NCI-H2171 treated with DMSO at 0.1 percent for 48 hours (cell line): ENCODE data around the gene CCDC117.
"Not testable (repeated sequence)": the region's sequence is repeated elsewhere in the genome, so short reads cannot be mapped to it uniquely, and the experiment has no call there.

Source experiments
- DNase-seq: peaks from one replicate; lab custom pipeline; 2025; lab: John Stamatoyannopoulos, UW

Gene CCDC117, protein sequence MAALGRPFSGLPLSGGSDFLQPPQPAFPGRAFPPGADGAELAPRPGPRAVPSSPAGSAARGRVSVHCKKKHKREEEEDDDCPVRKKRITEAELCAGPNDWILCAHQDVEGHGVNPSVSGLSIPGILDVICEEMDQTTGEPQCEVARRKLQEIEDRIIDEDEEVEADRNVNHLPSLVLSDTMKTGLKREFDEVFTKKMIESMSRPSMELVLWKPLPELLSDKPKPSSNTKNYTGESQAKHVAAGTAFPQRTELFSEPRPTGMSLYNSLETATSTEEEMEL

DNA sequence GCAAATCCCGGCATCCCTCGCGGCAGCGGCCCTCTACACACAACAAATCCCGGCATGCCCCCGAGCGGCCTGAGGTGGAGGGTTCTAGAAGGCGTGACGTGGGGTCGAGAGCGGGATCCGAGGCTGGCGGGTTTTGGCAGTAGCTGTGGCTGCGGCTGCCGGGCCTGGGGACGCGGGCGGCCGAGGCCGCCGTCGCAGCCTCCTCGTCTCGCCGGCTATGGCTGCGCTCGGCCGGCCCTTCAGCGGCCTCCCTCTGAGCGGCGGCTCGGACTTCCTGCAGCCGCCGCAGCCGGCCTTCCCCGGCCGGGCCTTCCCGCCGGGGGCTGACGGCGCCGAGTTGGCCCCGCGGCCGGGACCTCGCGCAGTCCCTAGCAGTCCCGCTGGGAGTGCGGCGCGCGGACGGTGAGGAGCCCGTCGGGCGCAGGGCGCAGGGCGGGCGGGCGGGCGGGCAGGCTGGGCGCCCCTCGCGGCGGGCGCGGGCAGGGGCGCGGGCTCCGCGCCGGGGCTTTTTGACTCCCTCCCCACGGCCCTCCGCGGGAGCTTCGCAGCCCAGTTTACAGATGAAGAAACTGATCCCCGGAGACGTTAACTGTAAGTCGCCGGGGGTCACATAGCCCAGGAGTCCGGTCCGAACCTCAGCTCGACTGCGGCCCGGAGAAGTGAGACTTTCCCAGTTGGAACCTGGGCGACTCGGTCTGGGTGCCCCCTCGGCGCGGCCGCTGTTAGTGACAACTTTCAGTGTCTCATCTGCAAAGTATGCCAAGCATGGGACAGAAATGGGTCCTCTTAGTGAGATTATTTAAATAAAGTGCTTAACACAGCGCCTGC, at the start of gene CCDC117:
CCDC117 (plus strand) TSS at position 63 of the 828 bp plus-strand sequence; CDS start at position 218, 155 bp downstream.
- peak; percentile 96 for DNase-seq

GRCh38 chr22:28728002-28728401, 44.5 kb upstream of the CCDC117 start:
- DNase-seq = no peak

DNA sequence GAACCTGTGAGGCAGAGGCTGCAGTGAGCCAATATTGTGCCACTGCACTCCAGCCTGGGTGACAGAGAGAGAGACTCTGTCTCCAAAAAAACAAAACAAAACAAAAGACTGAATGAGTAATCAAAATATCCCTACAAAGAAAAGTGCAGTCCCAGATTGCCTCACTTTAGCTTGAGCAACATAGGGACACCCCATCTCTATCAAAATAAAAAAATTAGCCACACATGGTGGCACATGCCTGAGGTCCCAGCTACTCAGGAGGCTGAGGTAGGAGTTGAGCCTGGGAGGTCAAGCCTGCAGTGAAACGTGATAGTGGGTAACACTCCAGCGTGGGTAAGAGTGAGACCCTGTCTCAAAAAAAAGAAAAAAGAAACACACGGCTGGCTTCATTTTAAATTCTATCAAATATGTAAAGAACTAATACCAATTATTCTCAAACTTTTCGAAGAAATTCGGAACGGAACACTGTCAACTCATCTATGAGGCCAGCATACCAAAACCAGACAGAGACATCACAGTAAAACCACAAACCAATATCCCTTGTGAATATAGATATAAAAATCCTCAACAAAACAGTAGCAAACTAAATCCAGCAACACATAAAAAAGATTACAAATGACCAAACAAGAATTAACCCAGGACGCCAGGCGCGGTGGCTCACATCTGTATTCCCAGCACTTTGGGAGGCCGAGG, 43.7 kb upstream of the CCDC117 start:
- no peak for DNase-seq

GRCh38 chr22:28730179-28730578, 42.3 kb upstream of the CCDC117 start:
- no peak for DNase-seq

GRCh38 chr22:28734393-28734792, 38.1 kb upstream of the CCDC117 start:
- no peak for DNase-seq

GRCh38 chr22:28736301-28737155, 36.0 kb upstream of the CCDC117 start:
- peak; percentile 22 for DNase-seq

GRCh38 chr22:28737701-28738100, 34.8 kb upstream of the CCDC117 start:
- DNase-seq = no peak

DNA sequence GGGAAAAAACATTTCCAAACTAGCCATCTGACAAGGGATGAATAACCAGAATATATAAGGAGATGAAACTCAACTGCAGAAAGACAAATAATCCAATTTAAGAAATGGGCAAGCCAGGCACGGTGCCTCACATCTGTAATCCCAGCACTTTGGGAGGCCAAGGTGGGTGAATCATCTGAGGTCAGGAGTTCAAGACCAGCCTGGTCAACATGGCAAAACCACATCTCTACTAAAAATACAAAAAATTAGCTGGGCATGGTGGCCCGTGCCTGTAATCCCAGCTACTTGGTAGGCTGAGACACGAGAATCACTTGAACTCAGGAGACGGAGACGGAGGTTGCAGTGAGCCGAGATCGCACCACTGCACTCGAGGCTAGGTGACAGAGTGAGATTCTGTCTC, 33.6 kb upstream of the CCDC117 start:
- DNase-seq = not testable (repeated sequence)

DNA sequence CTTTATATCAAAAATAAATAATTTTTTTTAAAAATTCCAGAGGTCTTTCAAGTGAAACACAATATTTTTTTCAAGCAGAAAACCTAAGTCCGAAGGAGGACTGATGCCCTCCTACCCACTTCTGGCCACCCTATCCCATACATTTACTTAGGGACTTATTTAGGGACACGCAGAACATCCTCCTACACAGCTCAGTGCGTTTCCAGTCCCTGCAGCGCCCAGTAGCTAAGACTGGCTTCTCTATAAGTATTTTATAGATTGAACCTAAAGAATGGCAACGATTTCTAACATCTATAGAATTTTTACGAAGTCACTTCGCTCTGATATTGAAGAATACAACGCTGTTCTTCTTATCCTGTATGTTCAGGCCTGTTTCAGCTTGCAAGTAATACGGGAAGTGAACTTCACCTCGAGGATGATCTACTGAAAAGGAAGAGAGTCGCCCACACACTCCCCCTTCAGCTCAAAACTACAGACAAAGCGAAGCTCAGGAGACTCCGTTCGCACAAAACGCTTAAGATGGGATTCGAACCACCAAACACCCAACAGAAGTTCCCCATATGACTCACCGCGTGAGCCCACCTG, 31.2 kb upstream of the CCDC117 start:
- no peak for DNase-seq

DNA sequence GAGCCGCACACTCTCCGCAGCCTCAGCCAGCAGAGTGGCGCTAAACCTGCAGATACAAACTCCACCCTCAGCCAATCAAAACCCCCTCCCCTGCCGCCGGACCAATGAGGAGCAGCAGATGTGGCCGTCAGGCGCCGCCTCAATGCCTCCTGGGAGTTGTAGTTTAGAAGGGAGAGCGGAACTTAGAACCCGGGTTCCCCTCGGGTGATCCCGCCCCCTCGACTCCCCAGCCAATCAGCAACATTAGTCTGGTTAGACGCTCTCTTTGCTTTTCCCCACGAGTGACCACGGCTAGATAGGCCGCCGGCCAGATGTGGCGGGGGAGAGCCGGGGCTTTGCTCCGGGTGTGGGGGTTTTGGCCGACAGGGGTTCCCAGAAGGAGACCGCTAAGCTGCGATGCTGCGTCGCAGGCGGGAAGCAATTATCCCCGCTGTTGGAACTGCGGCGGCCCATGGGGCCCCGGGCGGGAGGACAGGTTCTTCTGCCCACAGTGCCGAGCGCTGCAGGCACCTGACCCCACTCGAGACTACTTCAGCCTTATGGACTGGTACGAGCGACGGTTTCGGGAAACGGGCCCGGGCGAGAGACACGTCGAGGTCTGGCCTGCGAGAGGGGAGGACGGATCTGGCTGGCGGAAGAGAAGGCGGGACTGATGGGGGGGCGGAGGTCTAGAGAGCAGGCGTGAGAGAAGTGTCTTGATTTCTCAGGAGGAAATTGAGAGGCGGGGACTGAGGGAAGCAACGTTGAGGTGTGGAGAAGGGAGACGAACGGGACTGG, 30.5 kb upstream of the CCDC117 start, which contains the start of the genes CHEK2 and HSCB:
CHEK2 (minus strand) TSS at position 36 of the 777 bp plus-strand sequence. CDS start 7,099 bp downstream, outside the sequence.
HSCB (plus strand) TSS at position 255 of the 777 bp plus-strand sequence; CDS start at position 312, 57 bp downstream.
- DNase-seq = peak; percentile 99

- no peak for DNase-seq
Observed at GRCh38 chr22:28742562-28742962, 29.9 kb upstream of the CCDC117 start.

DNA sequence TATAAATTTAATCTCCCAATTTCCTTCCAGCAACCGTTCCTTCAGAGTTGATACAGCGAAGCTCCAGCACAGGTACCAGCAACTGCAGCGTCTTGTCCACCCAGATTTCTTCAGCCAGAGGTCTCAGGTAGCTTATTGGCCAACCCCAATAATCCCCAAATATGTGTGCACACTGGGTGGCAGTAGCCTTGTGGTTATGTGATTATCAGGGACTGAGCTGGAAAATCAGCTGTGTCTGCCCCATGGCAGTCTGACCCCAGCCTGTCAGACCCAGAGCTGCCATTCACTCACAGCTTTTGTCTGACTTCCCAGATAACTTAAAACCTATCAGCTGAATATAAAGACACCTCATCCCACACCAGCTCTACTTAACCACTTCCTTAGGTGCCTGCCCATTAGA, 28.6 kb upstream of the CCDC117 start:
- no peak for DNase-seq

DNA sequence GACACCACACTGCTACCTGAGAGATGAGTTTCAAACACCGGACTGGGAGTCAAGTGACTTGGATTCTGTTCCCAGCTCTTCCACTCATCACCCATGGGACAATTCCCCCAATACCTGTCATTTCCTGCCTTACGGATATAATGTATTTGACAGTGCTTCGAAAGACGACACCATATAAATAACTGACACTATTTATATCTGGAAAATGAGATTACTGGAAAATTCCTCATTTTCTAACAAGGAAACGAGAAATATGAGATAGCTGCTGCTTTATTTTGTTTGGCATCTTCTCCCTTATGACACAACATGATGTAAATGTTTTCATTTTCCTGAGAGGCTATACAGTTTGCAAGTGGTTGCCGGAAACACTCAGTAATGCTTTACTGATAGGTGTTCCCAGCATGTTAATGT, 22.0 kb upstream of the CCDC117 start:
- DNase-seq = no peak

DNA sequence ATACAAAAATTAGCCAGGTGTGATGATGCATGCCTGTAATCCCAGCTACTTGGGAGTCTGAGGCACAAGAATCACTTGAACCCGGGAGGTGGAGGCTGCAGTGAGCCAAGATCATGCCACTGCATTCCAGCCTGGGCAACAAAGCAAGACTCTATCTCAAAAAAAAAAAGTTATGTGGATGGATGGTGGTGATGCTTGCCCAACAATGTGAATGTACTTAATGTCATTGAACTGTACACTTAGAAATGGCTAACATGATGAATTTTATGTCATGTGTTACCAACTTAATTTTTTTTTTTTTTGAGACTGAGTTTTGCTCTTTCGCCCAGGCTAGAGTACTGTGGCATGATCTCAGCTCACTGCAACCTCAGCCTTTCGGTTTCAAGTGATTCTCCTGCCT, 18.0 kb upstream of the CCDC117 start:
- DNase-seq = not testable (repeated sequence)

DNA sequence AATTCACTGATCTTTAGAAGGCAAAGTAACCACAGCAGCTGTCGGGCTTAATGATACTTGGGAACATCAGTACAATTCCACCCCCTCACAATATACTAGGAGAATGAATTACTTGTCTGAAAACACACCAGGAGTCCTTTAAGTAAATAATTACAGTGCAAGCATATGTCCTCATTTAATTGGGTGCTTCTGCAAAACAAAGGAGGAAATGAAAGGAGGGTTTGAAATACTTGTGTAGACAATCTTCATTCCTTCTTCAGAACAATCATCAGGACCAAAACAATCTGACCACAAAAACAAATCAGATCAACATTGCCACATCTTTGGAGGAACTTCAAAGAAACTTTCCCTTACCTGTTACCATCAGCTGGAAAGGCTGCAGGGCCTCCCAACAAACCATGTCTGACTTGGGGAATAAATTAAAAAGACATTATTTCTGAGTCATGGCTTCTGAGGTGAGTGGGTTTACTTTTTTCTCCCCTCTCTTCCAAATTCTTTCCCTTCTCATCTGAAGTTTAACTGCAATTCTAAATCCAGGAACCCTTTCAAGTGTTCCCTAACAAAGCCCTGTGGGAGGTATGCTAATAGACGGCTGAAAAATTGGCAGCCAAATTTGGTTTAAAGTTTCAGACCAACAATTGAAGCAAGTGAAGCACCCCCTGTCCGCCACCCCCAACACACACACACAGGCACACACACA, 12.5 kb upstream of the CCDC117 start:
- DNase-seq = peak; percentile 74

DNA sequence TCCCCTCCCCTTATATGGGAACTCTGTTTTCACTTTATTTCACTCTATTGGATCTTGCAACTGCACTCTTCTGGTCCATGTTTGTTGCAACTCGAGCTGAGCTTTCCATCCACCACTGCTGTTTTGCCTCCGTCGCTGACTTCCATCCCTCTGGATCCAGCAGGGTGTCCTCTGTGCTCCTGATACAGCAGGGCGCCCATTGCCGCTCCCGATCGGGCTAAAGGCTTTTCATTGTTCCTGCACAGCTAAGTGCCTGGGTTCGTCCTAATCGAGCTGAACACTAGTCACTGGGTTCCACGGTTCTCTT, 11.1 kb upstream of the CCDC117 start:
- DNase-seq = no peak

DNA sequence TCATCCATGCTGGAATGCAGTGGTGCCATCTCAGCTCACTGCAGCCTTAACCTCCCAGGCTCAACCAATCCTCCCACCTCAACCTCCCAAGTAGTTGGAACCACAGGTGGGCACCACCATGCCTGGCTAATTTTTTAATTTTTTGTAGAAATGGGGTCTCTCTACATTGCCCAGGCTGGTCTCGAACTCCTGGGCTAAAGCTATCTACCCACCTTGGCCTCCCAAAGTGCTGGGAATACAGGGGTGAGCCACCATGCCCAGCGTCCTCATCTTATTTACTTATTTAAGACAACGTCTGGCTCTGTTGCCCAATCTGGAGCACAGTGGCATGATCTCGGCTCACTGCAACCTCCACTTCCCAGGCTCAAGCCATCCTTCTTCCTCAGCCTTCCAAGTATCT, 10.5 kb upstream of the CCDC117 start:
- DNase-seq = not testable (repeated sequence)

DNA sequence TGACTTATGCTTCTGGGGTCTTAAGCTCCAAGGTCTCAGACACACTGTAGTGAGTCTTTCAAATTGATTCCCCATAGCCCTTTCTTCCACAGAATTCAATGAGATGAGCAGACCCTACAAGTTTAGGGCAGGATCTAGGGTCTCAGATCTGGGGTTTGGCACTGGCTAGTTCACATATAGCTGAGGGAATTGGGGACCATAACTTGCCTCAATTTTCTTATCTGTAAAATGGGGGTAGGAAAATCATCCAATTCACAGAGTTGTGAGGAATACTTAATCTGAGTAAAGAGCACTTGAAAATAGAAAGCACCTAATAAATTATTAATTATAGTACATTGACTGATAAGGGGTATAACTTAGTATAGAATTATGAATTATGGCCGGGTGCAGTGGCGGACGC, 5.9 kb upstream of the CCDC117 start:
- DNase-seq = no peak

DNA sequence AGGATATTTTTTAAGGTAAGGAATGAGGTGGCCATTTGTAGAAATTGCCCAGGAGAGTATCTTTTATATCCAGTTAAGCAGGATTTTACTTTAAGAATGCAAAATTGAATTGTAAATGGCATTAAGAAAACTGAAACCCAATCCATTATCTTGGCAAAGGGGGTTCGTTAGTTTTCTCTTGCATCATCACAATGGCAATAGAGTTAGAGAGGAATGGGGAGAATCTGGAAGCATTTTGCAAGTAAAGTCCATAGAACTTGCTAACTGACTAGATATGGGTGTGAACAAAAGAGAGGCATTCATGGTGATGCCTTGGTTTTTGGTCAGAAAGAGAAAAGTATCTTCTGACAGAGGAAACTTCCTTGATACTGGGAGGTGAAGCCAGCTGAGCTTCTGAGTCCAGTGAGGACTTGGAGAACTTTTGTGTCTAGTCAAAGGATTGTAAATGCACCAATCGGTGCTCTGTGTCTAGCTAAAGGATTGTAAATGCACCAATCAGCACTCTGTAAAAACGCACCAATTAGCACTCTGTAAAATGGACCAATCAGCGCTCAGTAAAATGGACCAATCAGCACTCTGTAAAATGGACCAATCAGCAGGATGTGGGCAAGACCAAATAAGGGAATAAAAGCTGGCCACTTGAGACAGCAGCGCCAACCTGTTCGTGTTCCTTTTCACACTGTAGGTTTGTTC, 3.6 kb upstream of the CCDC117 start:
- no peak for DNase-seq
